T-cell (primary cell): ENCODE data around the gene SPG7. TPM values are rescaled to one million over a fixed set of nuclear protein-coding genes. Genes with fewer than 3 reads are reported as not detected.

ENCODE experiments used
- ATAC-seq, 4 experiments: fragments of 200-7000 bp in 3 of 4; fragments of 150-1000 bp in 1 of 4; cut with Tn5 transposase; replicated peaks in 1 of 4; 1 replicate in 3 of 4; 2 replicates in 1 of 4; pipeline ENCODE4 v1.10.0; 2021; ENCODE audit warnings: moderate library complexity in 3 of 4, mild to moderate bottlenecking in 2 of 4, moderate number of reproducible peaks in 1 of 4
- CTCF ChIA-PET, 2 donors: fragments of 300-600 bp; sonication (Branson Sonifier 250); formaldehyde crosslinking; loops; one replicate each; lab custom pipeline; 2022; ENCODE audit warnings: antibody characterized with exemption in 2 of 2; lab: Charles Lee
- POLR2A ChIA-PET, 2 donors: fragments of 300-600 bp; sonication (Branson Sonifier 250); formaldehyde crosslinking; loops; one replicate each; lab custom pipeline; 2022; ENCODE audit warnings: antibody characterized with exemption in 2 of 2; lab: Charles Lee
- DNase-seq, 35 experiments: peaks; one replicate each; pipeline versions ENCODE4 v3.0.0 to v3.0.0-alpha.2; 2013 to 2023
- H3K27ac ChIP-seq: one replicate; pipeline ENCODE4 v1.5.1; 2013; ENCODE audit warnings: low read length
- H3K27me3 ChIP-seq, 2 experiments: replicated peaks in 1 of 2; 1 replicate in 1 of 2; 2 replicates in 1 of 2; pipeline versions ENCODE4 v1.6.1 to v1.7.0; 2013; ENCODE audit warnings: low read length in 1 of 2, mixed read lengths in 1 of 2; ENCODE audit not compliant: control insufficient read depth in 2 of 2, insufficient read depth in 2 of 2; ENCODE audit errors: extremely low read depth in 1 of 2
- H3K36me3 ChIP-seq, 2 donors: 1 replicate in 1 of 2; 2 replicates in 1 of 2; pipeline versions ENCODE4 v1.6.1 to v1.7.0; 2013; ENCODE audit warnings: low read length in 1 of 2; ENCODE audit not compliant: control insufficient read depth in 2 of 2, insufficient read depth in 1 of 2; ENCODE audit errors: extremely low read depth in 1 of 2
- H3K4me1 ChIP-seq, 2 experiments: 1 replicate in 1 of 2; 2 replicates in 1 of 2; pipeline versions ENCODE4 v1.6.1 to v1.7.0; 2013; ENCODE audit warnings: low read length in 2 of 2, mixed read lengths in 1 of 2; ENCODE audit not compliant: insufficient read depth in 2 of 2, control insufficient read depth in 1 of 2; ENCODE audit errors: extremely low read depth in 1 of 2
- H3K4me3 ChIP-seq, 2 donors: 1 replicate in 1 of 2; 2 replicates in 1 of 2; pipeline versions ENCODE4 v1.5.1 to v1.7.0; 2013; ENCODE audit warnings: mild to moderate bottlenecking in 2 of 2, low read length in 1 of 2, moderate library complexity in 1 of 2; ENCODE audit not compliant: control insufficient read depth in 1 of 2; ENCODE audit errors: extremely low read depth in 1 of 2
- H3K9me3 ChIP-seq: 2 replicates; pipeline ENCODE4 v1.7.0; 2013
- H3K27ac Mint-ChIP-seq, 2 donors: one replicate each; pipeline ENCODE4 v1.8.0; 2020 to 2021; ENCODE audit warnings: mild to moderate bottlenecking in 2 of 2, mixed read lengths in 2 of 2
- H3K27me3 Mint-ChIP-seq, 2 donors: one replicate each; pipeline ENCODE4 v1.8.0; 2021 to 2022; ENCODE audit warnings: mixed read lengths in 2 of 2
- H3K36me3 Mint-ChIP-seq: one replicate; pipeline ENCODE4 v1.8.0; 2021; ENCODE audit warnings: mixed read lengths
- H3K4me1 Mint-ChIP-seq, 3 donors: one replicate each; pipeline ENCODE4 v1.8.0; 2020 to 2022; ENCODE audit warnings: mixed read lengths in 3 of 3, mild to moderate bottlenecking in 1 of 3
- H3K4me3 Mint-ChIP-seq, 3 donors: one replicate each; pipeline ENCODE4 v1.8.0; 2020 to 2022; ENCODE audit warnings: mild to moderate bottlenecking in 3 of 3, mixed read lengths in 3 of 3, moderate library complexity in 3 of 3
- H3K9me3 Mint-ChIP-seq, 3 donors: one replicate each; pipeline ENCODE4 v1.8.0; 2020 to 2022; ENCODE audit warnings: mixed read lengths in 3 of 3
- WGBS: methylation state at CpG from one replicate; pipeline ENCODE4 v1.1.5; 2013; ENCODE audit warnings: missing lambda C conversion rate; ENCODE audit not compliant: insufficient coverage; 5-methylcytosine and 5-hydroxymethylcytosine counted together
- total RNA-seq, 35 experiments: library from RNA in 6 of 35; stranded (reverse) in 6 of 35; fragments of 120-200 nt in 1 of 35; gene quantifications; one replicate each; pipeline versions ENCODE4 v1.2.1 to v1.2.4 and lab custom pipeline; 2013 to 2026

SPG7 gene
- total RNA-seq, 5 donors from 2014 or later (not counting 1 experiment from before 2014, with no cell fraction given), result 161 to 203 (median 184) TPM

DNA sequence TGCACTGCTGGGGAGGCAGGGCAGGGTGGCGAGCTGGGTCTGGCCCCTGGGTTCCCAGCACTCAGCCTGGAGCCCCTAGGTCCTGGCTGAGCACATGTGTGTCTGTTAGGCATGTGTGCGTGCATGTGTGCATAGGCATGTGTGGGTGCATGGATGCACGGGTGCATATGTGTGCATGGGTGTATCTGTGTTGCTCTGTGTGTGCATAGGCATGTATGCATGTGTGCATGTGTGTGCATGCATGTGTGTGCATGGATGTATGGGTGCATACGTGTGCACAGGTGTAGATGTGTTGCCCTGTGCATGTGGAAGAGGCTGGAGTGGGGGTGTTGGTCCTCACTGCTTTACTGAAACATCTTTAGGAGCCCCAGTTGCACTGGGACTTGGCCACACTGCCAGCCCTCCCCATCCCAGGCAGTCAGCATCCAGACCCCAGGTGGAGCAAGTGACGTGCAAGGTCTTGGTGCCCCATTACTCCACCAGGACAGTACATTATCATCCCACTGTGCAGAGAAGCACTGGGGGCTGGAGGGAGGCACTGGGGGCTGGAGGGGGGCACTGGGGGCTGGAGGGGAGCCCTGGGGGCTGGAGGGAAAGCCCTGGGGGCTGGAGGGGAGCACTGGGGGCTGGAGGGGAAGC, 94.9 kb downstream of the SPG7 start:
- Histone ChIP-seq H3K27ac (no peak overlapping the region), H3K4me3 (no peak overlapping the region), H3K36me3 (no peaks in the 10 kb centered on the region), H3K4me1 (peaks cover 0 to 23% of the 10 kb centered on the region in 2 experiments), H3K9me3 (no peaks in the 10 kb centered on the region), H3K27me3 (peaks cover 0 to 2% of the 10 kb centered on the region in 2 experiments)
- ChIA-PET CTCF (no interaction called here), POLR2A (interaction anchor here in 1 of 2 donors (0.6 kb wide), 1 partner anchor 84 kb away, joined by 3 read pairs; no protein-coding TSS in a partner anchor)
- ATAC-seq, result no peak
- Mint-ChIP-seq H3K27ac (peak overlapping the region in 1 of 2 donors; percentile 63), H3K4me3 (peak overlapping the region in 2 of 3 donors; percentile 41 to 55), H3K4me1 (peaks cover 14 to 22% (median 17%) of the 10 kb centered on the region in 3 donors), H3K36me3 (no peaks in the 10 kb centered on the region), H3K9me3 (no peaks in the 10 kb centered on the region), H3K27me3 (no peaks in the 10 kb centered on the region)
- 44% methylated on average over 3 of the region's 5 CpGs for WGBS
- no peak for DNase-seq

DNA sequence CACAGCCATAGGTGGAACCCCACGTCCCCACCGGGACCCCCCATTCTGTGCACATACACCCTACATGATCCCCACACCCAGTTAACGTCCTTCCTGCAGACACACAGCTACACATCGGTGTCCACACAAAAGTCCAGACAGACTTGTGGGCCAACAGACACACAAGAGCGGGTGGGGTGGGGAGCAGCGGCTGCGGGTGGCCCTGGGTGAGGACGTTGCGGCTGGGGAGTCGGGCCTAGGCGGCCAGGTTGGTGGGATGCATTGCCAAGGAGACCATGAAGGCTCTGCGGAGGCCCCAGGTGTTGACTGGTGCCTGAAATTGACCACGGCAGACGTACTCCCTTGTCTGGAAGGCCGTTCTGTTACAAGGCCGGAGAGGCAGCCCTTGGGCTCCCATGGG, 96.6 kb downstream of the SPG7 start:
- 90% methylated on average over 14 of the region's 16 CpGs for WGBS
- Mint-ChIP-seq H3K9me3 (no peaks in the 10 kb centered on the region), H3K4me1 (peaks cover 14 to 19% (median 14%) of the 10 kb centered on the region in 3 donors), H3K27ac (no peak overlapping the region), H3K27me3 (no peaks in the 10 kb centered on the region), H3K36me3 (no peaks in the 10 kb centered on the region), H3K4me3 (no peak overlapping the region)
- ChIA-PET POLR2A (no interaction called here), CTCF (no interaction called here)
- H3K4me1 ChIP-seq, result peaks cover 0 to 16% of the 10 kb centered on the region in 2 experiments
- no peaks in the 10 kb centered on the region for H3K9me3 ChIP-seq
- peaks cover 0 to 2% of the 10 kb centered on the region in 2 experiments for H3K27me3 ChIP-seq
- H3K36me3 ChIP-seq, result no peaks in the 10 kb centered on the region
- no peak for DNase-seq
- ATAC-seq, result no peak
- no peak overlapping the region for H3K4me3 ChIP-seq
- H3K27ac ChIP-seq, result no peak overlapping the region

DNA sequence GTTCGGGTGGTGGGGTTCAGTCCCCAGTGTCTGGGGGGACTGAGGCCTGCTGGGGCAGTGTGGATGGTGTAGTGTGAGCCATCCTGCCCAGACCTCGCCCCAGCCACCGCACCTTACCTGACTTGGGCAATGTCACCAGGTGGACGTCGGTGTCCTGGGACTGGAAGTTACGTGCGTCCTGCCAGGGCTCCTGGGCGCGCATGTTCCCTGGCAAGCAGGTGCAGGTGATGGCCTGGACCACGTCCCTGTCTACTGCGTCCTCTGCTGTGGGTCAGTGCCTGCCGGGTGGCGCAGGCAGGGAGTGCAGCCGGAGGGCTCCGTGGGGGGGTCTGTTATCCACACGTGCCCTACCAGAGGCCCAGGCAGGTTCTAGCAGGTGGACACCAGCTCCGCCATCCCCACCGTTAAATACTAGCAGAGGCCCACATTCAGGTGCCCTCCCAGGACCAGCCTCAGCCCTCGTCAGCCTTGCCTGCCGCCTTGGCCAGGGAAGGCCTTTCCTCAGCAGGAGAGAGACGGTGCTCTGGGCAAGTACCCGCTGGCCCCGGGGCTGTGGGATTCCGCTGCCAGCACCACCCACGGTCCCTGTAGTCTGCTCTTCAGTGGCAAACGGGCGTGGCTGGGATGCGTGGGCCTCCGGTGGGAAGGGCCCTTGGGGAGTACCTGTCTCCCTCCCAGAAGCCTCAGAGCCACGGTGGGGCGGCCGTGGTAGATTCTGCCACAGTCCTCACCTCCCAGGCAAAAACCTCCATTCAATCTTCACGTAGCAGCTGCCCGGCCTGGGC, 97.2 kb downstream of the SPG7 start:
- ATAC-seq (no peak), DNase-seq (no peak)
- H3K36me3 Mint-ChIP-seq, result no peaks in the 10 kb centered on the region
- H3K4me1 Mint-ChIP-seq, result peaks cover 14% of the 10 kb centered on the region in 3 donors
- no peak overlapping the region for H3K27ac Mint-ChIP-seq
- ChIA-PET CTCF (no interaction called here), POLR2A (no interaction called here)
- WGBS, result 87% methylated on average over 28 of the region's 34 CpGs
- H3K4me1 ChIP-seq, result peaks cover 0 to 16% of the 10 kb centered on the region in 2 experiments
- no peaks in the 10 kb centered on the region for H3K9me3 Mint-ChIP-seq
- H3K27me3 ChIP-seq, result peaks cover 0 to 2% of the 10 kb centered on the region in 2 experiments
- no peaks in the 10 kb centered on the region for H3K36me3 ChIP-seq
- H3K4me3 Mint-ChIP-seq, result no peak overlapping the region
- H3K4me3 ChIP-seq, result no peak overlapping the region
- no peaks in the 10 kb centered on the region for H3K27me3 Mint-ChIP-seq
- H3K27ac ChIP-seq, result no peak overlapping the region
- no peaks in the 10 kb centered on the region for H3K9me3 ChIP-seq

DNA sequence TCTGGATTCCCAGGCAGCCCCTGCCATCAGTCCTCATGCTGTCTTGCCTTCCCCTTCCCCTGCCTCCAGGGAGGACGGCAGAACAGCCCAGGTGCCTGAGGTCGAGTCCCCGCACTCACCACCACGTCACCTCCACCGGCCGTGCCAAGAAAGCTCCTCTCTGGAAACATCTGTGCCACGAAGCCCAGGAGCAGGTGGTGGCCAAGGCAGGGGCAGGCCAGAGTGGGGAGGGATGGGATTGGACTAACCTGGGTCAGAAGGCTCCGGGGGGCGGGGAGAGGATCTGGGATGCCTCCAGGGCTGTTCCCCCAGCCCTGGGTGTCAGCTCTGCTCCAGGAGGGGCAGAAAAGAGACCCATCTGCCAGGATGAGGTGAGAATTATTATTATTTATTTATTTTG, 97.8 kb downstream of the SPG7 start:
- Histone ChIP-seq H3K4me1 (peaks cover 0 to 16% of the 10 kb centered on the region in 2 experiments), H3K27me3 (peaks cover 0 to 2% of the 10 kb centered on the region in 2 experiments), H3K9me3 (no peaks in the 10 kb centered on the region), H3K27ac (no peak overlapping the region), H3K36me3 (no peaks in the 10 kb centered on the region), H3K4me3 (no peak overlapping the region)
- ChIA-PET CTCF (no interaction called here), POLR2A (no interaction called here)
- WGBS, result 73% methylated on average over 3 of the region's 9 CpGs
- Mint-ChIP-seq H3K9me3 (no peaks in the 10 kb centered on the region), H3K4me1 (peaks cover 13 to 14% (median 14%) of the 10 kb centered on the region in 3 donors), H3K27ac (no peak overlapping the region), H3K27me3 (no peaks in the 10 kb centered on the region), H3K4me3 (no peak overlapping the region), H3K36me3 (no peaks in the 10 kb centered on the region)
- DNase-seq (no peak), ATAC-seq (no peak)

Other genes starting within 250 kb of the SPG7 start
- gene ANKRD11, start 17.8 kb upstream of the SPG7 start, total RNA-seq, result 100 to 1,000 TPM; 257 to 294 (median 271) TPM
- gene RPL13, start 52.3 kb downstream of the SPG7 start, total RNA-seq, result 1,000 to 10,000 TPM; 4,444 to 6,530 (median 5,942) TPM
- 1 to 10 TPM; 1.9 to 8.7 (median 5.1) TPM for gene CPNE7, start 67.4 kb downstream of the SPG7 start, total RNA-seq
- under 1 TPM in 1 of 5 donors, not detected in 4; 0.18 TPM for gene DPEP1, start 105.2 kb downstream of the SPG7 start, total RNA-seq
- gene CHMP1A, start 149.3 kb downstream of the SPG7 start, total RNA-seq, result 10 to 100 TPM; 73.1 to 97.4 (median 90.4) TPM
- gene SPATA33, start 149.4 kb downstream of the SPG7 start, total RNA-seq, result 10 to 100 TPM in 2 of 5 donors, 1 to 10 TPM in 3; 5.0 to 11.1 (median 8.1) TPM
- 100 to 1,000 TPM; 108 to 163 (median 138) TPM for gene CDK10, start 178.3 kb downstream of the SPG7 start, total RNA-seq
- 10 to 100 TPM; 14.4 to 24.9 (median 15.9) TPM for gene SPATA2L, start 193.3 kb downstream of the SPG7 start, total RNA-seq
- 10 to 100 TPM; 15.5 to 28.8 (median 24.5) TPM for gene VPS9D1, start 212.5 kb downstream of the SPG7 start, total RNA-seq
- gene ZNF276, start 213.1 kb downstream of the SPG7 start, total RNA-seq, result 100 to 1,000 TPM; 131 to 203 (median 195) TPM